Measurements from ENCODE around the gene FAM170B. TPM values are rescaled to one million over a fixed set of nuclear protein-coding genes. Genes with fewer than 3 reads are reported as not detected.

Gene FAM170B
- total RNA-seq, 1 donor from 2014 or later, result not detected

GRCh38 chr10:49178489-49179471, 45.0 kb upstream of the FAM170B start:
- Mint-ChIP-seq H3K36me3 (ENCODE audit: low read depth) (peaks cover 2% of the 10 kb centered on the region), H3K27me3 (no peaks in the 10 kb centered on the region), H3K27ac (peak overlapping the region; percentile 95), H3K4me1 (peaks cover 92% of the 10 kb centered on the region), H3K4me3 (no peak overlapping the region), H3K9me3 (no peaks in the 10 kb centered on the region)
- DNase-seq (no peak), ATAC-seq (ENCODE audit: low read depth) (no peak)
- POLR2A ChIA-PET, result interaction anchor here (0.5 to 3.6 kb wide), 2 partner anchors 11 to 16 kb away, joined by 3 to 20 read pairs; partner anchors contain the start of gene TMEM273
- no peak for TF ChIP-seq CTCF (IDR thresholded peaks at IDR 0.05)
- intact Hi-C loops (cut with micrococcal nuclease), result loop anchor here (5.0 kb wide), 1 partner anchor 184 kb away; no protein-coding TSS in a partner anchor
- CTCF ChIA-PET, result interaction anchor here (1.0 kb wide), 1 partner anchor 521 kb away, joined by 3 read pairs; no protein-coding TSS in a partner anchor

- POLR2A ChIA-PET, result interaction anchor here (0.5 to 3.6 kb wide), 2 partner anchors 12 to 14 kb away, joined by 9 to 20 read pairs; partner anchors contain the start of gene TMEM273
- peak; percentile 78 for ATAC-seq (ENCODE audit: low read depth)
- Mint-ChIP-seq H3K27ac (peak overlapping the region; percentile 95), H3K4me3 (peak overlapping the region; percentile 69), H3K27me3 (no peaks in the 10 kb centered on the region), H3K4me1 (peaks cover 94% of the 10 kb centered on the region), H3K9me3 (no peaks in the 10 kb centered on the region), H3K36me3 (ENCODE audit: low read depth) (peaks cover 2% of the 10 kb centered on the region)
- no peak for TF ChIP-seq CTCF (IDR thresholded peaks at IDR 0.05)
- no peak for DNase-seq
- intact Hi-C loops (cut with micrococcal nuclease), result loop anchor here (1.0 to 5.0 kb wide), 2 partner anchors 13 to 185 kb away; no protein-coding TSS in a partner anchor
- CTCF ChIA-PET, result no interaction called here
These were observed 43.9 kb upstream of the FAM170B start for GRCh38 chr10:49177391-49178355.

GRCh38 chr10:49176310-49177268, 42.8 kb upstream of the FAM170B start:
- Mint-ChIP-seq H3K36me3 (ENCODE audit: low read depth) (no peaks in the 10 kb centered on the region), H3K27me3 (no peaks in the 10 kb centered on the region), H3K27ac (peak overlapping the region; percentile 95), H3K9me3 (no peaks in the 10 kb centered on the region), H3K4me3 (peak overlapping the region; percentile 69), H3K4me1 (peaks cover 95% of the 10 kb centered on the region)
- CTCF ChIA-PET, result no interaction called here
- ATAC-seq (ENCODE audit: low read depth) (no peak), DNase-seq (no peak)
- POLR2A ChIA-PET, result interaction anchor here (3.6 kb wide), 1 partner anchor 13 kb away, joined by 20 read pairs; the partner anchor contains the start of gene TMEM273
- intact Hi-C loops (cut with micrococcal nuclease), result loop anchor here (1.0 to 5.0 kb wide), 2 partner anchors 14 to 186 kb away; no protein-coding TSS in a partner anchor
- no peak for TF ChIP-seq CTCF (IDR thresholded peaks at IDR 0.05)

GRCh38 chr10:49175587-49176309, 41.9 kb upstream of the FAM170B start:
- intact Hi-C loops (cut with micrococcal nuclease), result loop anchor here (5.0 kb wide), 1 partner anchor 187 kb away; no protein-coding TSS in a partner anchor
- H3K9me3 Mint-ChIP-seq, result no peaks in the 10 kb centered on the region
- CTCF ChIA-PET, result interaction anchor here (1.6 kb wide), 1 partner anchor 11 kb away, joined by 4 read pairs; no protein-coding TSS in a partner anchor
- H3K36me3 Mint-ChIP-seq (ENCODE audit: low read depth), result no peaks in the 10 kb centered on the region
- TF ChIP-seq CTCF (IDR thresholded peaks at IDR 0.05), result no peak
- no peak for DNase-seq
- H3K27ac Mint-ChIP-seq, result no peak overlapping the region
- POLR2A ChIA-PET, result no interaction called here
- no peak for ATAC-seq (ENCODE audit: low read depth)
- peaks cover 91% of the 10 kb centered on the region for H3K4me1 Mint-ChIP-seq
- H3K27me3 Mint-ChIP-seq, result no peaks in the 10 kb centered on the region
- no peak overlapping the region for H3K4me3 Mint-ChIP-seq

Data from activated B cell treated with CpG ODN at 0.5 μM for 24 hours (primary cell).